Fibroblast of skin of back (primary cell): ENCODE measurements around the gene MCF2L2.
A peak's percentile ranks its signal among the peaks of the same experiment; 100 is the strongest.

Source experiments
- DNase-seq: peaks from one replicate; pipeline ENCODE4 v3.0.0-alpha.2; 2013

Gene MCF2L2

GRCh38 chr3:183288117-183288516 is 140.3 kb downstream of the MCF2L2 start:
- no peak for DNase-seq

- DNase-seq, result no peak
These were observed 141.0 kb downstream of the MCF2L2 start for GRCh38 chr3:183287301-183287971.

GRCh38 chr3:183285828-183286457 is 142.5 kb downstream of the MCF2L2 start:
- DNase-seq, result peak; percentile 91

- DNase-seq, result no peak
These were observed 143.1 kb downstream of the MCF2L2 start for GRCh38 chr3:183285318-183285717.

GRCh38 chr3:183284570-183284969 is 143.8 kb downstream of the MCF2L2 start:
- no peak for DNase-seq

- DNase-seq, result no peak
These were observed 144.5 kb downstream of the MCF2L2 start for GRCh38 chr3:183283886-183284285.

- DNase-seq, result no peak
These were observed 147.2 kb downstream of the MCF2L2 start for GRCh38 chr3:183281126-183281797.

- no peak for DNase-seq
These were observed 149.0 kb downstream of the MCF2L2 start for GRCh38 chr3:183279371-183279770.

- DNase-seq, result no peak
These were observed 149.8 kb downstream of the MCF2L2 start for GRCh38 chr3:183278479-183279088.

GRCh38 chr3:183277260-183277659 is 151.2 kb downstream of the MCF2L2 start:
- DNase-seq, result no peak

GRCh38 chr3:183275937-183276336 is 152.5 kb downstream of the MCF2L2 start:
- DNase-seq, result no peak

GRCh38 chr3:183275418-183275817 is 153.0 kb downstream of the MCF2L2 start:
- DNase-seq, result peak; percentile 69

- DNase-seq, result no peak
These were observed 153.8 kb downstream of the MCF2L2 start for GRCh38 chr3:183274609-183275008.

GRCh38 chr3:183272791-183273190 is 155.6 kb downstream of the MCF2L2 start:
- no peak for DNase-seq

- no peak for DNase-seq
These were observed 156.3 kb downstream of the MCF2L2 start for GRCh38 chr3:183272142-183272541.

- DNase-seq, result no peak
These were observed 158.1 kb downstream of the MCF2L2 start for GRCh38 chr3:183270344-183270743.

GRCh38 chr3:183269345-183269744 is 159.1 kb downstream of the MCF2L2 start:
- no peak for DNase-seq

- DNase-seq, result no peak
These were observed 160.1 kb downstream of the MCF2L2 start for GRCh38 chr3:183268366-183268765.

GRCh38 chr3:183267140-183267539 is 161.3 kb downstream of the MCF2L2 start:
- DNase-seq, result no peak

- DNase-seq, result no peak
These were observed 162.0 kb downstream of the MCF2L2 start for GRCh38 chr3:183266454-183266853.

GRCh38 chr3:183265834-183266417 is 162.5 kb downstream of the MCF2L2 start:
- DNase-seq, result peak; percentile 68

- no peak for DNase-seq
These were observed 163.2 kb downstream of the MCF2L2 start for GRCh38 chr3:183265157-183265642.

GRCh38 chr3:183264268-183264667 is 164.2 kb downstream of the MCF2L2 start:
- no peak for DNase-seq
